Progenitor cell of endocrine pancreas (in vitro differentiated cells): ENCODE measurements around the gene KCNA2. TPM values are rescaled to one million over a fixed set of nuclear protein-coding genes. Genes with fewer than 3 reads are reported as not detected.
A peak's percentile ranks its signal among the peaks of the same experiment; 100 is the strongest.

Experiments
- DNase-seq: peaks from one replicate; pipeline ENCODE4 v3.0.0; 2021; ENCODE audit warnings: low spot score; ENCODE audit not compliant: unreplicated experiment
- H3K27ac Mint-ChIP-seq: 2 replicates; pipeline ENCODE4 v1.8.0; 2021; ENCODE audit warnings: mild to moderate bottlenecking, moderate library complexity, mixed read lengths
- H3K27me3 Mint-ChIP-seq: 2 replicates; pipeline ENCODE4 v1.8.0; 2021; ENCODE audit warnings: mixed read lengths
- H3K36me3 Mint-ChIP-seq: 2 replicates; pipeline ENCODE4 v1.8.0; 2022; ENCODE audit warnings: mixed read lengths; ENCODE audit not compliant: insufficient read depth
- H3K4me1 Mint-ChIP-seq: 2 replicates; pipeline ENCODE4 v1.8.0; 2021; ENCODE audit warnings: low read depth, mixed read lengths
- H3K4me3 Mint-ChIP-seq: 2 replicates; pipeline ENCODE4 v1.8.0; 2021; ENCODE audit warnings: low read depth, mild to moderate bottlenecking, moderate library complexity, mixed read lengths
- H3K9me3 Mint-ChIP-seq: 2 replicates; pipeline ENCODE4 v1.8.0; 2021; ENCODE audit warnings: low read depth, mixed read lengths
- CTCF ChIP-seq: fragments of 200-600 bp; sonication (generic); IDR thresholded peaks from one replicate; pipeline ENCODE4 v1.5.0; 2021; ENCODE audit warnings: antibody characterized with exemption, mild to moderate bottlenecking; ENCODE audit not compliant: unreplicated experiment
- total RNA-seq: library from RNA; stranded (reverse); gene quantifications from 2 replicates; pipeline ENCODE4 v1.2.1, GENCODE V29; 2021

KCNA2 gene
- total RNA-seq, 1 donor from 2014 or later, result 0.05 TPM

GRCh38 chr1:110617589-110617988, 11.4 kb upstream of the KCNA2 start:
- DNase-seq, result no peak
- Mint-ChIP-seq H3K4me3 (no peak overlapping the region), H3K27ac (no peak overlapping the region), H3K9me3 (no peaks in the 10 kb centered on the region), H3K27me3 (peaks cover 91% of the 10 kb centered on the region), H3K36me3 (no peaks in the 10 kb centered on the region), H3K4me1 (peaks cover 4% of the 10 kb centered on the region)
- no peak for TF ChIP-seq CTCF

- Mint-ChIP-seq H3K27ac (no peak overlapping the region), H3K9me3 (no peaks in the 10 kb centered on the region), H3K4me3 (no peak overlapping the region), H3K36me3 (no peaks in the 10 kb centered on the region), H3K27me3 (peaks cover 90% of the 10 kb centered on the region), H3K4me1 (peaks cover 4% of the 10 kb centered on the region)
- TF ChIP-seq CTCF, result no peak
- no peak for DNase-seq
These were observed 11.0 kb upstream of the KCNA2 start for GRCh38 chr1:110617116-110617515.

- Mint-ChIP-seq H3K4me1 (peaks cover 4% of the 10 kb centered on the region), H3K36me3 (no peaks in the 10 kb centered on the region), H3K4me3 (no peak overlapping the region), H3K27ac (no peak overlapping the region), H3K27me3 (peaks cover 86% of the 10 kb centered on the region), H3K9me3 (no peaks in the 10 kb centered on the region)
- TF ChIP-seq CTCF, result no peak
- DNase-seq, result no peak
These were observed 10.4 kb upstream of the KCNA2 start for GRCh38 chr1:110616587-110616986.

GRCh38 chr1:110615548-110616130, 9.5 kb upstream of the KCNA2 start:
- Mint-ChIP-seq H3K27me3 (peaks cover 84% of the 10 kb centered on the region), H3K4me1 (peaks cover 4% of the 10 kb centered on the region)

GRCh38 chr1:110612060-110612745, 6.0 kb upstream of the KCNA2 start:
- H3K27me3 Mint-ChIP-seq, result peaks cover 89% of the 10 kb centered on the region
- no peaks in the 10 kb centered on the region for H3K36me3 Mint-ChIP-seq
- no peak overlapping the region for H3K27ac Mint-ChIP-seq
- no peak for TF ChIP-seq CTCF
- H3K4me1 Mint-ChIP-seq, result no peaks in the 10 kb centered on the region
- no peak for DNase-seq
- H3K4me3 Mint-ChIP-seq, result no peak overlapping the region
- no peaks in the 10 kb centered on the region for H3K9me3 Mint-ChIP-seq

More at GRCh38 chr1:110615548-110616130, 9.5 kb upstream of the KCNA2 start:
- peak; percentile 38 for DNase-seq
- H3K9me3 Mint-ChIP-seq, result no peaks in the 10 kb centered on the region
- no peaks in the 10 kb centered on the region for H3K36me3 Mint-ChIP-seq
- no peak overlapping the region for H3K27ac Mint-ChIP-seq
- peak; percentile 80 for TF ChIP-seq CTCF
- no peak overlapping the region for H3K4me3 Mint-ChIP-seq
